ENCODE data around the gene DOK6. TPM values are rescaled to one million over a fixed set of nuclear protein-coding genes. Genes with fewer than 3 reads are reported as not detected.

The DOK6 gene
- total and polyA plus RNA-seq, 2 experiments from 2014 or later, result 0.29 to 0.42 TPM

GRCh38 chr18:69574401-69574800 is 173.7 kb downstream of the DOK6 start:
- no peak overlapping the region for H3K4me3 Mint-ChIP-seq
- TF ChIP-seq EZH2phosphoT487 (IDR thresholded peaks at IDR 0.05; ENCODE audit: unreplicated experiment) (no peak), ZNF331 (CRISPR knock-in tag; IDR thresholded peaks at IDR 0.05; ENCODE audit: low read depth) (no peak), STAT1 (IDR thresholded peaks at IDR 0.05; ENCODE audit: unreplicated experiment) (no peak), NANOG (IDR thresholded peaks at IDR 0.05; ENCODE audit: borderline replicate concordance) (no peak), ZNF462 (CRISPR knock-in tag; IDR thresholded peaks at IDR 0.05) (no peak), REST (IDR thresholded peaks at IDR 0.05; ENCODE audit: unreplicated experiment) (no peak), ZNF114 (CRISPR knock-in tag; IDR thresholded peaks at IDR 0.05) (no peak), CREB1 (CRISPR knock-in tag; IDR thresholded peaks at IDR 0.05; ENCODE audit: low read depth) (no peak), POLR2AphosphoS5 (IDR thresholded peaks at IDR 0.05; ENCODE audit: low read depth) (no peak), JUNB (IDR thresholded peaks at IDR 0.05; ENCODE audit: unreplicated experiment) (no peak), EZH2 (IDR thresholded peaks at IDR 0.05; ENCODE audit: low read depth, unreplicated experiment) (no peak), ETS1 (IDR thresholded peaks at IDR 0.05) (no peak), CTCF (conservative IDR thresholded peaks at IDR 0.05; ENCODE audit: low read depth in 2 of 2) (no peak)
- H3F3A ChIP-seq (replicated peaks; ENCODE audit: low read depth), result no peaks in the 10 kb centered on the region
- no peak overlapping the region for H3K27ac Mint-ChIP-seq
- no peaks in the 10 kb centered on the region for H3K9me3 Mint-ChIP-seq
- no peak overlapping the region for H3K4me2 ChIP-seq
- H3K4me1 Mint-ChIP-seq, result no peaks in the 10 kb centered on the region
- no peak overlapping the region for H3K4me3 ChIP-seq
- H3K79me2 ChIP-seq (replicated peaks; ENCODE audit: insufficient read depth), result no peaks in the 10 kb centered on the region
- H3K4me1 ChIP-seq (ENCODE audit: insufficient read depth), result no peaks in the 10 kb centered on the region
- H3K36me3 ChIP-seq (ENCODE audit: insufficient read depth), result no peaks in the 10 kb centered on the region
- no peaks in the 10 kb centered on the region for H4K20me1 ChIP-seq (replicated peaks; ENCODE audit: insufficient read depth)
- H3K27me3 ChIP-seq (ENCODE audit: insufficient read depth), result no peaks in the 10 kb centered on the region
- no peaks in the 10 kb centered on the region; the same call in 2 of the 3 replicates for H3K36me3 Mint-ChIP-seq (ENCODE audit: low read depth)
- no peaks in the 10 kb centered on the region for H3K9me2 ChIP-seq (ENCODE audit: insufficient read depth)
- no peak overlapping the region for H2AFZ ChIP-seq
- no peak for DNase-seq (ENCODE audit: low spot score)
- peaks cover 2% of the 10 kb centered on the region for H3K27me3 Mint-ChIP-seq (ENCODE audit: insufficient read depth, low read depth, poor library complexity)
- H3K27ac ChIP-seq (ENCODE audit: low read depth), result no peak overlapping the region
- no peak for ATAC-seq
